Adrenal gland (tissue), 5 donors: ENCODE results near the gene MAP4K3.

ENCODE experiments used
- CTCF ChIP-seq, 6 experiments: fragments of 450-650 bp in 4 of 6; fragments of 200-600 bp in 2 of 6; sonication (generic) in 1 of 6; IDR thresholded peaks; 1 replicate in 5 of 6; 2 replicates in 1 of 6; pipeline versions ENCODE4 v1.5.1 to v1.8.0; 2016 to 2021; ENCODE audit warnings: antibody characterized with exemption in 6 of 6, mild to moderate bottlenecking in 2 of 6, moderate library complexity in 1 of 6
- POLR2A ChIP-seq, 2 donors: fragments of 450-650 bp; IDR thresholded peaks; one replicate each; pipeline ENCODE4 v1.6.1; 2017; ENCODE audit warnings: antibody characterized with exemption in 2 of 2, mild to moderate bottlenecking in 2 of 2, moderate library complexity in 1 of 2
- donor health status: DM: no; HTN: no; CAD: no.

DNA sequence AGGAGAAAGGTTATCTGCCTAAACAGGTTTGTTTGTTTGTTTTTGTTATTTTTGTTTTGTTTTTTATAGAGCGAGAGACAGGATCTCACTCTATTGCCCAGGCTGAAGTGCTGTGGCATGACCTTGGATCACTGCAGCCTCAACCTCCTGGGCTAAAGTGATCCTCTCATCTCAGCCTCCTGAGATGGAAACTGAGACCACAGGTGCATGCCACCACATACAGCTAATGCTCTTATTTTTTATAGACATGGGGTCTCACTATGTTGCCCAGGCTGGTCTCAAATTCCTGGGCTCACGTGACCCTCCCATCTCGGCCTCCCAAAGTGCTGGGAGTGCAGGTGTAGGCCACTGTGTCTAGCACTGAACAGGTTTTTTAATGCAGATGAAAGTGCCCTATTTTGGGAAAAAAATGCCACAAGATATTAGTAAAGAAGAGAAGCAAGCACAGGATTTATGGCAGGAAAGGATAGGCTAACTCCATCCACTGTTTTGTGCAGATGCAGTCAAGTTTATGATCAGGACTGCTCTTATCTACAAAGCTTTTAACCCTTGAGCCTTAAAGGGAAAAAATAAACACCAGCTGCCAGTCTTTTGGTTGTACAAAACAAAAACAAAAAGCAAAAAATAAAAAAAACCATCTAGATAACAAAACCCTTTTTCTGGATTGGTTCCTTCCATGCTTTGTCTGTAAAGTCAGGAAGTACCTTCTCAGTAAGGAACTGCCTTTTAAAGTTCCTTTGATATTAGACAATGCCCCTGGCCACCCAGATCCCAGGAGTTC, 29.4 kb downstream of the MAP4K3 start:
- TF ChIP-seq POLR2A (IDR thresholded peaks at IDR 0.05), result no peak
- no peak for TF ChIP-seq CTCF (IDR thresholded peaks at IDR 0.05)
